ENCODE data around the gene PGGHG.

GRCh38 chr11:289712-290620, 1.0 kb downstream of the PGGHG start:
- TF ChIP-seq POLR2AphosphoS5 (IDR thresholded peaks at IDR 0.05; ENCODE audit: low read depth, low read length) (no peak), TAF1 (IDR thresholded peaks at IDR 0.05; ENCODE audit: borderline replicate concordance, low read depth, low read length) (no peak), POLR2A (IDR thresholded peaks at IDR 0.05; ENCODE audit: low read depth, low read length) (no peak)
